Measurements from ENCODE around the gene RTN4R.

The RTN4R gene

DNA sequence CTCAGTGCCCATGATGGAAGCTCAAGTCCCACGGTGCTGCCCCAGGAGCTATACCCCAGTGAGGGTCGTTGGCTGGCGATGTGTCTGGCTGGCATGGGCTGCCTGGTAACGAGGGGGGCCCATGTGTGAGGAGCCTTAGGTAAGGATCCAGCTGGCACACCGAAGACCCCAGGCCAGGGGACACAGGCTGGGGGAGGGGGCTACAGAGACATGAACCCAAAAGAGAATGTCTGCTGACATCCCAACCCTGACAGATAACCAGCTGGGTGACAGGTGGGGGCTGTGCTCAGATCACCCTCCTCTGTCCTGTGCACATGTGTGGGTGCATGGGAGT is 39.2 kb downstream of the RTN4R start:
- no peak overlapping the region for H3K4me3 ChIP-seq (ENCODE audit: low read depth, low read length)
- H3K27me3 ChIP-seq (ENCODE audit: control insufficient read depth, insufficient read depth, low read length) = no peaks in the 10 kb centered on the region
- no peak overlapping the region for H3K9ac ChIP-seq
- no peaks in the 10 kb centered on the region for H3K4me1 ChIP-seq
- no peak overlapping the region for H2AFZ ChIP-seq
- H3K9me3 ChIP-seq (ENCODE audit: control insufficient read depth, low read length) = no peaks in the 10 kb centered on the region
- H3K36me3 ChIP-seq (ENCODE audit: control insufficient read depth, insufficient read depth, low read length) = no peaks in the 10 kb centered on the region
- no peak overlapping the region for H3K27ac ChIP-seq
- no peak for TF ChIP-seq CTCF (IDR thresholded peaks at IDR 0.05)
- H3K4me2 ChIP-seq (ENCODE audit: low read length) = no peak overlapping the region
- H3K79me2 ChIP-seq = no peaks in the 10 kb centered on the region

DNA sequence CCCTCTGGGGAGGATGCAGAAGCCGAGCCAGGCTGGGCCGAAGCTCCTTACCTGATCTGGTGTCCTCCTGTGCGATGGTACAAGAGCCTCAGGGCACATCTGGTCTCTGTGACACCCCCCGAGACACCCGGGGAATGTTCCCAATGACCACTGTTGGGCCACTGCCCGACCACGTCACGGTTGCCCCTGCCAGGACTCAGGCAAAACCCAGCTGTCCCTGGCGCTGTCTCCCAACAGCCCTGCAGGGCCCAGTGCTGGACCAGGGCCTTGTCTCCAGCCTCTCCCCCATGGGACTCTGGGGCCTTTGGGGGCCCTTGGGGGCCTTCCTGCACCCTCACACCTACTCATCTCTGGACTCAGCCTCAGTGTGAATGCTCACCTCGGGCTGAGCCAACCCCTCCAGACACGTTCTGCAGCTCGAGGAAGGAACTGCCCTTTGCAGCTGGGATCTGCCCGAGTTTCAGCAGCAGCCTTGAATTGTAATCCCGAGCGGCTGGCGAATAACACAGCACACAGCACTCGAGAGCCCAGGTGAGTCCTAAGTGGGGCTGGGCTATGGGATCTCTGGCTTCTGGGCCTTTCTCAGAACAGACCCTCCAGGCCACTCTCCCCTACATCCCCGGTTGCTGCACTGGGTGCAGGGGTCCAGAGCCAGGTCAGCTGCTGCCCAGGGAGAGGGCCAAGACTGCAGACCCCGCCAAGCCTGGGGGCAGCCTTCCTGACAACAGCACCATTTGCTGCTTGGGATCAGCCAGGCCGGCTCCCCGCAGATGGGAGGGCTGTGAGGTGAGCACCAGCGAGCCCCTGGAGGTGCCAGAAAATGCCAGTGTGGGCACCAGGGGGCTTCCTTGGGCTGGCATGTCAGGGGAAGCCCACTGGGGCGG is 39.8 kb downstream of the RTN4R start:
- H3K4me1 ChIP-seq = no peaks in the 10 kb centered on the region
- no peak overlapping the region for H3K27ac ChIP-seq
- no peaks in the 10 kb centered on the region for H3K27me3 ChIP-seq (ENCODE audit: control insufficient read depth, insufficient read depth, low read length)
- H3K4me3 ChIP-seq (ENCODE audit: low read depth, low read length) = no peak overlapping the region
- no peaks in the 10 kb centered on the region for H3K36me3 ChIP-seq (ENCODE audit: control insufficient read depth, insufficient read depth, low read length)
- TF ChIP-seq CTCF (IDR thresholded peaks at IDR 0.05) = no peak
- no peak overlapping the region for H3K9ac ChIP-seq
- H3K4me2 ChIP-seq (ENCODE audit: low read length) = no peak overlapping the region
- no peaks in the 10 kb centered on the region for H3K79me2 ChIP-seq
- H3K9me3 ChIP-seq (ENCODE audit: control insufficient read depth, low read length) = no peaks in the 10 kb centered on the region
- H2AFZ ChIP-seq = no peak overlapping the region

DNA sequence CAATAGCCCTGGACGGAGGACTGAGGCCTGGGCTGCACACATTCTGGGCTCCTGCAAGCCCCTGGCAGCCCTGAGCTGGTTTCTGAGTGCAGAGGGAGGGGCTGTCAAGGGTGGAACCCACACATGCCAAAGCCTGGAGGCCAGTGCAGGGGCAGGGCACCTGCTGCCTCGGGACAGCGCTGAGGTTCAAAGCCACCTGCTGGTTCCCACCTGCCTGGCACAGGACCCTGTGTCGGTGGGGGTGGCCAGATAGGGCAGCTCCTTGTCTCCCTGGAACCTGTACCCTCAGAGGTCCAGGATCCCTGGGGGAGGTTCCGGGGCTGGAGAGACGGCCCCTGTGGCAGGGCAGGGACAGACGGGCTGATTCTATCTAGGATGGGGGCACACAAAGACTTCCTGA is 40.8 kb downstream of the RTN4R start:
- H3K79me2 ChIP-seq = no peaks in the 10 kb centered on the region
- H3K27ac ChIP-seq = no peak overlapping the region
- no peaks in the 10 kb centered on the region for H3K36me3 ChIP-seq (ENCODE audit: control insufficient read depth, insufficient read depth, low read length)
- no peak for TF ChIP-seq CTCF (IDR thresholded peaks at IDR 0.05)
- no peak overlapping the region for H3K4me3 ChIP-seq (ENCODE audit: low read depth, low read length)
- no peaks in the 10 kb centered on the region for H3K27me3 ChIP-seq (ENCODE audit: control insufficient read depth, insufficient read depth, low read length)
- H3K4me1 ChIP-seq = no peaks in the 10 kb centered on the region
- no peak overlapping the region for H3K4me2 ChIP-seq (ENCODE audit: low read length)
- H2AFZ ChIP-seq = no peak overlapping the region
- no peaks in the 10 kb centered on the region for H3K9me3 ChIP-seq (ENCODE audit: control insufficient read depth, low read length)
- H3K9ac ChIP-seq = no peak overlapping the region

DNA sequence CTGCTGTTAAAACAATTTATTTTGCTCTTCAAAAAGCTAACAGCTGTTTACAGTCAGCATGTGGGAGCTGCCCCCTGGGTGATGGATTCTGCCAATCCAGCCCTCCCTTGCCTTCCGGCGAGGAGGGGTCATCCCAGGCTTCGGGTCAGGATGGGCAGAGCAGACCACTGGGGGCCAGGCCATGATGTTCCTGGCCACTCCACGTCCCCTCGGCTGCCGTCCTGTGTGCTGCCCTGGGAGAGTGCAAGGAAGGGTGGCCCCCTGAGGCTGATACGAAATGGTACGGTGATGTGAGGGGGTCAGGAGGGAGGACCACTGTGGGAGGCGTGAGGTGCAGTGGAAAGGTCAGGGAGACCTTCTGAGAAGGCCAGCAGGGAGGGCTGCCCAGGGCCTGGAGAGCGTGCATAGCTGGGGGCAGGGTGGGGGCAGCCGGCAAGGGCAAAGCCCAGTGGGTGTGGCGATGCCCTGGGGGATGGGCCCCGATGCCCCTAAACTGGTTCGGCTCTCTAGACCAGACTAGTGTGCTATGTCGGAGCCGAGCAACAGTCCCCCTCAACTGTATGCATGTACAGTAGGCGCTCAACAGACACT is 41.3 kb downstream of the RTN4R start:
- Histone ChIP-seq H3K4me3 (ENCODE audit: low read depth, low read length) (no peak overlapping the region), H3K4me2 (ENCODE audit: low read length) (no peak overlapping the region), H3K9me3 (ENCODE audit: control insufficient read depth, low read length) (no peaks in the 10 kb centered on the region), H3K9ac (no peak overlapping the region), H3K27ac (no peak overlapping the region), H3K4me1 (no peaks in the 10 kb centered on the region), H3K36me3 (ENCODE audit: control insufficient read depth, insufficient read depth, low read length) (no peaks in the 10 kb centered on the region), H3K27me3 (ENCODE audit: control insufficient read depth, insufficient read depth, low read length) (no peaks in the 10 kb centered on the region), H3K79me2 (no peaks in the 10 kb centered on the region), H2AFZ (no peak overlapping the region)
- TF ChIP-seq CTCF (IDR thresholded peaks at IDR 0.05) = no peak

All from parathyroid adenoma (tissue), 2 donors.